HCT116 (cell line): ENCODE measurements around the gene CASTOR1. TPM values are rescaled to one million over a fixed set of nuclear protein-coding genes. Genes with fewer than 3 reads are reported as not detected.
A peak's percentile ranks its signal among the peaks of the same experiment; 100 is the strongest.

Experiments used
- ATAC-seq: fragments of 200-7000 bp; cut with Tn5 transposase; 2 replicates; pipeline ENCODE4 v1.9.1; 2020; ENCODE audit warnings: mild to moderate bottlenecking, moderate library complexity
- BruUV-seq: library from RNA; stranded (reverse); fragments of 400-500 nt; replicated peaks from 2 replicates; lab custom pipeline; 2021; lab: Mats Ljungman, UMichigan
- CTCF ChIA-PET: fragments of 300-600 bp; sonication (Branson Sonifier 250); formaldehyde crosslinking; loops from one replicate; lab custom pipeline; 2021; ENCODE audit warnings: antibody characterized with exemption; lab: Charles Lee
- POLR2A ChIA-PET: fragments of 300-600, 350-600 bp; sonication (Branson Sonifier 250); formaldehyde crosslinking; loops from one replicate; lab custom pipeline; 2021; ENCODE audit warnings: antibody characterized with exemption; lab: Charles Lee
- RAD21 ChIA-PET, 2 experiments: fragments of 300-600 bp; sonication (Branson Sonifier 250); formaldehyde crosslinking; loops; one replicate each; lab custom pipeline; 2023; ENCODE audit warnings: low total read pairs in 2 of 2; ENCODE audit not compliant: uncharacterized antibody in 2 of 2, unreplicated experiment in 2 of 2, low non-redundant PET in 1 of 2; lab: Charles Lee
- DNase-seq: peaks from one replicate; pipeline ENCODE4 v3.0.0-alpha.2; 2010; ENCODE audit warnings: low read depth, low spot score
- H2AFZ ChIP-seq: fragments of 200-600 bp; shearing (Covaris generic), sonication (generic); 2 replicates; pipeline ENCODE4 v1.6.1; 2017; ENCODE audit warnings: low read depth, mixed run types, mixed read lengths, antibody characterized with exemption, low read length; ENCODE audit not compliant: poor library complexity, severe bottlenecking
- H3K27ac ChIP-seq: 2 replicates; pipeline ENCODE4 v1.5.1; 2012; ENCODE audit warnings: low read depth, low read length
- H3K27me3 ChIP-seq: fragments of 200-600 bp; sonication (generic); 2 replicates; pipeline ENCODE4 v1.6.1; 2016; ENCODE audit warnings: mixed run types, low read length, mixed read lengths; ENCODE audit not compliant: insufficient read depth
- H3K36me3 ChIP-seq, 2 experiments: fragments of 200-500 bp in 1 of 2; fragments of 200-600 bp in 1 of 2; sonication (Bioruptor generic) in 1 of 2; sonication (generic) in 1 of 2; 2 replicates each; pipeline versions ENCODE4 v1.5.1 to v1.6.1; 2014 to 2016; ENCODE audit warnings: low read length in 2 of 2, inconsistent platforms in 1 of 2, mixed read lengths in 1 of 2, mixed run types in 1 of 2; ENCODE audit not compliant: insufficient read depth in 2 of 2, control insufficient read depth in 1 of 2
- H3K4me1 ChIP-seq, 2 experiments: fragments of 200-600 bp in 1 of 2; sonication (generic) in 1 of 2; 2 replicates each; pipeline versions ENCODE4 v1.5.1 to v1.6.1; 2012 to 2017; ENCODE audit warnings: low read length in 2 of 2, inconsistent platforms in 1 of 2, mild to moderate bottlenecking in 1 of 2, mixed read lengths in 1 of 2, mixed run types in 1 of 2, moderate library complexity in 1 of 2; ENCODE audit not compliant: insufficient read depth in 2 of 2, control insufficient read depth in 1 of 2
- H3K4me2 ChIP-seq: fragments of 200-600 bp; sonication (generic); 2 replicates; pipeline ENCODE4 v1.6.1; 2017; ENCODE audit warnings: mixed run types, low read length, mixed read lengths
- H3K4me3 ChIP-seq, 2 experiments: fragments of 200-600 bp in 1 of 2; sonication (generic) in 1 of 2; replicated peaks in 1 of 2; 2 replicates each; pipeline ENCODE4 v1.5.1; 2011 to 2016; ENCODE audit warnings: low read length in 2 of 2, control low read depth in 1 of 2, low read depth in 1 of 2, mild to moderate bottlenecking in 1 of 2, mixed read lengths in 1 of 2, mixed run types in 1 of 2
- H3K79me2 ChIP-seq: fragments of 200-600 bp; sonication (generic); 2 replicates; pipeline ENCODE4 v1.6.1; 2017; ENCODE audit warnings: mild to moderate bottlenecking, mixed run types, low read length, moderate library complexity, mixed read lengths; ENCODE audit not compliant: insufficient read depth
- H3K9ac ChIP-seq: fragments of 200-600 bp; sonication (generic); 2 replicates; pipeline ENCODE4 v1.6.1; 2016; ENCODE audit warnings: low read length, mixed read lengths
- H3K9me2 ChIP-seq: fragments of 200-600 bp; sonication (generic), shearing (Covaris generic); 2 replicates; pipeline ENCODE4 v1.6.1; 2017; ENCODE audit warnings: mixed run types, mild to moderate bottlenecking, moderate library complexity; ENCODE audit not compliant: insufficient read depth
- H3K9me3 ChIP-seq, 2 experiments: fragments of 200-500 bp in 1 of 2; fragments of 200-600 bp in 1 of 2; sonication (Bioruptor generic) in 1 of 2; sonication (generic) in 1 of 2; 2 replicates each; pipeline ENCODE4 v1.6.1; 2014 to 2017; ENCODE audit warnings: low read length in 2 of 2, mixed read lengths in 2 of 2, inconsistent platforms in 1 of 2, low read depth in 1 of 2, mild to moderate bottlenecking in 1 of 2, mixed run types in 1 of 2, moderate library complexity in 1 of 2; ENCODE audit not compliant: control insufficient read depth in 1 of 2, insufficient read depth in 1 of 2
- H4K20me1 ChIP-seq: fragments of 200-600 bp; sonication (generic), shearing (Covaris generic); 2 replicates; pipeline ENCODE4 v1.6.1; 2017; ENCODE audit warnings: mixed run types, mild to moderate bottlenecking, moderate library complexity; ENCODE audit not compliant: insufficient read depth
- CEBPB ChIP-seq: IDR thresholded peaks from 2 replicates; pipeline ENCODE4 v1.6.1; 2012; ENCODE audit warnings: low read depth
- FOSL1 ChIP-seq: IDR thresholded peaks from 2 replicates; pipeline ENCODE4 v1.6.1; 2012; ENCODE audit warnings: low read depth
- TCF7L2 ChIP-seq: IDR thresholded peaks from 2 replicates; pipeline ENCODE4 v1.7.0; 2011; ENCODE audit warnings: borderline replicate concordance, inconsistent platforms; ENCODE audit not compliant: insufficient read depth, insufficient read length; ENCODE audit errors: extremely low read depth
- intact Hi-C: fragments of 100-400 bp; cut with micrococcal nuclease; formaldehyde crosslinking; loops from 2 replicates; pipeline ENCODE4 v1.10.0; 2022
- total RNA-seq: library from RNA; stranded (reverse); gene quantifications from one replicate; pipeline ENCODE4 v1.2.1, GENCODE V29; 2021; ENCODE audit not compliant: unreplicated experiment
- TF ChIP-seq, protein P1 (sequence below): IDR thresholded peaks from 2 replicates; pipeline ENCODE4 v1.6.1; 2012
- TF ChIP-seq, protein P2 (sequence below): IDR thresholded peaks from 2 replicates; pipeline ENCODE4 v1.6.1; 2012
- TF ChIP-seq, protein P3 (sequence below): IDR thresholded peaks from 2 replicates; pipeline ENCODE4 v1.6.1; 2012; ENCODE audit warnings: low read depth
- TF ChIP-seq, protein P4 (sequence below), 3 experiments: fragments of 200-600 bp in 1 of 3; sonication (generic) in 1 of 3; IDR thresholded peaks in 2 of 3; conservative IDR thresholded peaks in 1 of 3; 2 replicates each; pipeline ENCODE4 v1.5.1; 2012 to 2017; ENCODE audit warnings: low read depth in 2 of 3, low read length in 2 of 3, antibody characterized with exemption in 1 of 3, borderline replicate concordance in 1 of 3, control low read depth in 1 of 3, mild to moderate bottlenecking in 1 of 3, mixed read lengths in 1 of 3, mixed run types in 1 of 3, moderate library complexity in 1 of 3; ENCODE audit not compliant: insufficient read depth in 1 of 3

The CASTOR1 gene
- total RNA-seq, 1 experiment from 2014 or later, result 6.5 TPM

DNA sequence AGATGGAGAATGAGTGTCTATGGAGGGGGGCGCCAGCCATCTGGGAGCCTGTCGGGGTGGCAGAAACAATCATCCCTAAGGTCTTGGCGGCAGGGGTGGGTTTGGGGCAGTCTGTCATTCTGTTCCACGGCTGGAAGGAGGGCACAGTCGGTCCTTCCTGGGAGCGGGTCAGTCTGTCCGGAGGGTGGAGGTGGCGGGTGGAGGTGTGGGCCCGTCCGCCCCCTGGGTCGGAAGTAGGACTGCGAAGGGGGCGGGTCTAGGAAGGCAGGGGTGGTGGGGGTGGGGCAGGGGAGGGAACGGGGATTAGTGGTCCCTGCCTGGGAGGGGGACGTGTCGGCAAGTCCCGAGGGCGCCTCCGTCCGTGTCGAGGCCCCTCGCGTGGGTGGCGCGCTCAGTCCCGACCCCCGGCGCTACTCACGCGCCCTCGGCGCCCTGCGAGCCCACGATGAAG, 37.0 kb upstream of the CASTOR1 start:
- peak overlapping the region; percentile 69 to 78 for H3K4me3 ChIP-seq
- H3K4me1 ChIP-seq, result peaks cover 26 to 39% of the 10 kb centered on the region in 2 experiments
- ChIA-PET POLR2A (interaction anchor here (0.7 to 2.1 kb wide), 11 partner anchors 9 to 206 kb away, joined by 3 to 8 read pairs (median 5); partner anchors contain the start of genes CASTOR1, CCDC157 and SF3A1), CTCF (interaction anchor here (0.7 to 6.4 kb wide), 6 partner anchors 30 to 237 kb away, joined by 3 to 81 read pairs (median 4); partner anchors contain the start of genes CASTOR1 and RNF215), RAD21 (interaction anchor here (0.9 to 3.4 kb wide), 6 partner anchors 18 to 38 kb away, joined by 3 to 21 read pairs (median 6); partner anchors contain the start of genes CCDC157 (in 1 of the 2) and SF3A1 (in 1 of the 2))
- H3K9me2 ChIP-seq, result no peaks in the 10 kb centered on the region
- H3K9me3 ChIP-seq, result no peaks in the 10 kb centered on the region
- no peak overlapping the region for H2AFZ ChIP-seq
- no TSS peak for BruUV-seq
- H4K20me1 ChIP-seq, result no peaks in the 10 kb centered on the region
- H3K9ac ChIP-seq, result peak overlapping the region; percentile 67
- ATAC-seq, result peak; percentile 56
- intact Hi-C loops, result no loop called here
- DNase-seq, result no peak
- peak overlapping the region; percentile 64; the same call in 1 of the 2 replicates for H3K27ac ChIP-seq
- H3K36me3 ChIP-seq, result peaks cover 0 to 5% of the 10 kb centered on the region in 2 experiments; a peak in 1 of 4 replicates
- H3K4me2 ChIP-seq, result peak overlapping the region; percentile 93
- TF ChIP-seq, protein P1, sequence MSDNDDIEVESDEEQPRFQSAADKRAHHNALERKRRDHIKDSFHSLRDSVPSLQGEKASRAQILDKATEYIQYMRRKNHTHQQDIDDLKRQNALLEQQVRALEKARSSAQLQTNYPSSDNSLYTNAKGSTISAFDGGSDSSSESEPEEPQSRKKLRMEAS, result no peak
- TF ChIP-seq, protein P2, sequence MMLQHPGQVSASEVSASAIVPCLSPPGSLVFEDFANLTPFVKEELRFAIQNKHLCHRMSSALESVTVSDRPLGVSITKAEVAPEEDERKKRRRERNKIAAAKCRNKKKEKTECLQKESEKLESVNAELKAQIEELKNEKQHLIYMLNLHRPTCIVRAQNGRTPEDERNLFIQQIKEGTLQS, result no peak
- TF ChIP-seq FOSL1 (no peak), CEBPB (no peak), TCF7L2 (no peak)
- TF ChIP-seq, protein P3, sequence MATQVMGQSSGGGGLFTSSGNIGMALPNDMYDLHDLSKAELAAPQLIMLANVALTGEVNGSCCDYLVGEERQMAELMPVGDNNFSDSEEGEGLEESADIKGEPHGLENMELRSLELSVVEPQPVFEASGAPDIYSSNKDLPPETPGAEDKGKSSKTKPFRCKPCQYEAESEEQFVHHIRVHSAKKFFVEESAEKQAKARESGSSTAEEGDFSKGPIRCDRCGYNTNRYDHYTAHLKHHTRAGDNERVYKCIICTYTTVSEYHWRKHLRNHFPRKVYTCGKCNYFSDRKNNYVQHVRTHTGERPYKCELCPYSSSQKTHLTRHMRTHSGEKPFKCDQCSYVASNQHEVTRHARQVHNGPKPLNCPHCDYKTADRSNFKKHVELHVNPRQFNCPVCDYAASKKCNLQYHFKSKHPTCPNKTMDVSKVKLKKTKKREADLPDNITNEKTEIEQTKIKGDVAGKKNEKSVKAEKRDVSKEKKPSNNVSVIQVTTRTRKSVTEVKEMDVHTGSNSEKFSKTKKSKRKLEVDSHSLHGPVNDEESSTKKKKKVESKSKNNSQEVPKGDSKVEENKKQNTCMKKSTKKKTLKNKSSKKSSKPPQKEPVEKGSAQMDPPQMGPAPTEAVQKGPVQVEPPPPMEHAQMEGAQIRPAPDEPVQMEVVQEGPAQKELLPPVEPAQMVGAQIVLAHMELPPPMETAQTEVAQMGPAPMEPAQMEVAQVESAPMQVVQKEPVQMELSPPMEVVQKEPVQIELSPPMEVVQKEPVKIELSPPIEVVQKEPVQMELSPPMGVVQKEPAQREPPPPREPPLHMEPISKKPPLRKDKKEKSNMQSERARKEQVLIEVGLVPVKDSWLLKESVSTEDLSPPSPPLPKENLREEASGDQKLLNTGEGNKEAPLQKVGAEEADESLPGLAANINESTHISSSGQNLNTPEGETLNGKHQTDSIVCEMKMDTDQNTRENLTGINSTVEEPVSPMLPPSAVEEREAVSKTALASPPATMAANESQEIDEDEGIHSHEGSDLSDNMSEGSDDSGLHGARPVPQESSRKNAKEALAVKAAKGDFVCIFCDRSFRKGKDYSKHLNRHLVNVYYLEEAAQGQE, result no peak
- TF ChIP-seq, protein P4, sequence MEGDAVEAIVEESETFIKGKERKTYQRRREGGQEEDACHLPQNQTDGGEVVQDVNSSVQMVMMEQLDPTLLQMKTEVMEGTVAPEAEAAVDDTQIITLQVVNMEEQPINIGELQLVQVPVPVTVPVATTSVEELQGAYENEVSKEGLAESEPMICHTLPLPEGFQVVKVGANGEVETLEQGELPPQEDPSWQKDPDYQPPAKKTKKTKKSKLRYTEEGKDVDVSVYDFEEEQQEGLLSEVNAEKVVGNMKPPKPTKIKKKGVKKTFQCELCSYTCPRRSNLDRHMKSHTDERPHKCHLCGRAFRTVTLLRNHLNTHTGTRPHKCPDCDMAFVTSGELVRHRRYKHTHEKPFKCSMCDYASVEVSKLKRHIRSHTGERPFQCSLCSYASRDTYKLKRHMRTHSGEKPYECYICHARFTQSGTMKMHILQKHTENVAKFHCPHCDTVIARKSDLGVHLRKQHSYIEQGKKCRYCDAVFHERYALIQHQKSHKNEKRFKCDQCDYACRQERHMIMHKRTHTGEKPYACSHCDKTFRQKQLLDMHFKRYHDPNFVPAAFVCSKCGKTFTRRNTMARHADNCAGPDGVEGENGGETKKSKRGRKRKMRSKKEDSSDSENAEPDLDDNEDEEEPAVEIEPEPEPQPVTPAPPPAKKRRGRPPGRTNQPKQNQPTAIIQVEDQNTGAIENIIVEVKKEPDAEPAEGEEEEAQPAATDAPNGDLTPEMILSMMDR (IDR thresholded peaks at IDR 0.05 in 2 of 3, conservative IDR thresholded peaks at IDR 0.05 in 1 of 3; ENCODE audit: borderline replicate concordance in 1 of 3, insufficient read depth in 1 of 3, low read depth in 2 of 3, low read length in 2 of 3), result no peak
- H3K79me2 ChIP-seq, result peaks cover 4% of the 10 kb centered on the region; the same call in 1 of the 2 replicates
- H3K27me3 ChIP-seq, result no peaks in the 10 kb centered on the region
